OCI-LY7 (cell line): ENCODE measurements around the gene DGKB.

Experiments
- CTCF ChIP-seq: fragments of 200-600 bp; sonication (generic); conservative IDR thresholded peaks from 2 replicates; pipeline ENCODE4 v1.5.1; 2014; ENCODE audit warnings: mild to moderate bottlenecking, antibody characterized with exemption, low read length, moderate library complexity, mixed read lengths
- EZH2phosphoT487 ChIP-seq: fragments of 200-600 bp; sonication (generic); IDR thresholded peaks from 2 replicates; pipeline ENCODE4 v1.6.1; 2018; ENCODE audit warnings: low read depth, borderline replicate concordance, mild to moderate bottlenecking, mixed run types, antibody characterized with exemption, low read length, moderate library complexity, mixed read lengths

GRCh38 chr7:14821757-14822480, 80.6 kb downstream of the DGKB start:
- TF ChIP-seq CTCF (no peak), EZH2phosphoT487 (no peak)
